ENCODE measurements around the gene MARS1. TPM values are rescaled to one million over a fixed set of nuclear protein-coding genes. Genes with fewer than 3 reads are reported as not detected.

MARS1 gene
- total RNA-seq, 1 donor: 81.3 TPM

Small RNA genes within 50 kb of the gene (small RNA-seq; reads per million reads assigned to genes)
- not detected for gene MIR616

Other genes starting within 250 kb of the MARS1 start
- 1.1 TPM for gene STAC3, start 236.9 kb upstream of the MARS1 start, total RNA-seq
- gene R3HDM2, start 57.0 kb upstream of the MARS1 start, total RNA-seq: 35.8 TPM
- 0.27 TPM for gene INHBC, start 53.3 kb upstream of the MARS1 start, total RNA-seq
- not detected for gene INHBE, start 32.8 kb upstream of the MARS1 start, total RNA-seq
- 0.27 TPM for gene GLI1, start 28.3 kb upstream of the MARS1 start, total RNA-seq
- gene ARHGAP9, start 8.2 kb upstream of the MARS1 start, total RNA-seq: 125 TPM
- 29.4 TPM for gene DDIT3, start 32.4 kb downstream of the MARS1 start, total RNA-seq
- gene MBD6, start 34.8 kb downstream of the MARS1 start, total RNA-seq: 24.5 TPM
- 117 TPM for gene DCTN2, start 59.1 kb downstream of the MARS1 start, total RNA-seq
- 1.3 TPM for gene KIF5A, start 62.0 kb downstream of the MARS1 start, total RNA-seq
- gene PIP4K2C, start 103.1 kb downstream of the MARS1 start, total RNA-seq: 10.0 TPM
- gene DTX3, start 116.8 kb downstream of the MARS1 start, total RNA-seq: 32.9 TPM
- 1.3 TPM for gene ARHGEF25, start 123.4 kb downstream of the MARS1 start, total RNA-seq
- 0.81 TPM for gene B4GALNT1, start 145.1 kb downstream of the MARS1 start, total RNA-seq
- gene OS9, start 206.1 kb downstream of the MARS1 start, total RNA-seq: 268 TPM